OCI-LY7 (cell line): Measurements from ENCODE around the gene ORC4. TPM values are rescaled to one million over a fixed set of nuclear protein-coding genes. Genes with fewer than 3 reads are reported as not detected.

Experiments used
- BruUV-seq: library from RNA; stranded (reverse); fragments of 400-500 nt; replicated peaks from 2 replicates; lab custom pipeline; 2021; lab: Mats Ljungman, UMichigan
- CTCF ChIA-PET: fragments of 300-600 bp; sonication (Branson Sonifier 250); formaldehyde crosslinking; loops from one replicate; lab custom pipeline; 2022; ENCODE audit warnings: antibody characterized with exemption; ENCODE audit not compliant: unreplicated experiment; lab: Charles Lee
- POLR2A ChIA-PET: fragments of 300-600 bp; sonication (Branson Sonifier 250); formaldehyde crosslinking; loops from one replicate; lab custom pipeline; 2022; ENCODE audit warnings: antibody characterized with exemption; lab: Charles Lee
- DNase-seq: peaks from one replicate; pipeline ENCODE4 v3.0.0-alpha.2; 2015; ENCODE audit warnings: low spot score
- H2AFZ ChIP-seq: fragments of 200-600 bp; sonication (generic), shearing (Covaris generic); 2 replicates; pipeline ENCODE4 v1.6.1; 2014; ENCODE audit warnings: mild to moderate bottlenecking, antibody characterized with exemption, low read length, moderate library complexity
- H3K27ac ChIP-seq: fragments of 200-600 bp; sonication (generic); 2 replicates; pipeline ENCODE4 v1.5.1; 2014; ENCODE audit warnings: mixed run types, low read depth, mild to moderate bottlenecking, moderate library complexity, low read length, inconsistent platforms; ENCODE audit not compliant: poor library complexity, severe bottlenecking
- H3K36me3 ChIP-seq: fragments of 200-600 bp; sonication (generic); 2 replicates; pipeline ENCODE4 v1.6.1; 2014; ENCODE audit warnings: mild to moderate bottlenecking, antibody characterized with exemption, low read length, moderate library complexity, mixed read lengths; ENCODE audit not compliant: insufficient read depth
- H3K4me1 ChIP-seq: fragments of 200-600 bp; sonication (generic); 2 replicates; pipeline ENCODE4 v1.5.1; 2014; ENCODE audit warnings: mild to moderate bottlenecking, low read length; ENCODE audit not compliant: insufficient read depth, poor library complexity, severe bottlenecking
- H3K4me2 ChIP-seq: fragments of 200-600 bp; sonication (generic); 2 replicates; pipeline ENCODE4 v1.6.1; 2014; ENCODE audit warnings: mild to moderate bottlenecking, low read length
- H3K4me3 ChIP-seq: fragments of 200-600 bp; sonication (generic); 2 replicates; pipeline ENCODE4 v1.5.1; 2014; ENCODE audit warnings: mild to moderate bottlenecking, low read depth, low read length; ENCODE audit not compliant: poor library complexity, severe bottlenecking
- H3K79me2 ChIP-seq: fragments of 200-600 bp; sonication (generic); 2 replicates; pipeline ENCODE4 v1.6.1; 2016; ENCODE audit warnings: low read depth, mild to moderate bottlenecking, low read length, moderate library complexity, mixed read lengths; ENCODE audit not compliant: insufficient read depth
- H3K9me2 ChIP-seq: fragments of 200-600 bp; sonication (generic); 2 replicates; pipeline ENCODE4 v1.6.1; 2016; ENCODE audit warnings: mild to moderate bottlenecking, low read length, mixed read lengths; ENCODE audit not compliant: insufficient read depth
- H3K9me3 ChIP-seq: fragments of 200-600 bp; sonication (generic); 2 replicates; pipeline ENCODE4 v1.6.1; 2014; ENCODE audit warnings: mild to moderate bottlenecking, mixed run types, low read length, mixed read lengths
- H4K20me1 ChIP-seq: fragments of 200-600 bp; sonication (generic); 2 replicates; pipeline ENCODE4 v1.6.1; 2014; ENCODE audit warnings: mild to moderate bottlenecking, antibody characterized with exemption, low read length, moderate library complexity, mixed read lengths; ENCODE audit not compliant: insufficient read depth
- EZH2phosphoT487 ChIP-seq: fragments of 200-600 bp; sonication (generic); IDR thresholded peaks from 2 replicates; pipeline ENCODE4 v1.6.1; 2018; ENCODE audit warnings: low read depth, borderline replicate concordance, mild to moderate bottlenecking, mixed run types, antibody characterized with exemption, low read length, moderate library complexity, mixed read lengths
- intact Hi-C: fragments of 100-400 bp; cut with micrococcal nuclease; formaldehyde crosslinking; loops from one replicate; pipeline ENCODE4 v1.10.0; 2022; ENCODE audit not compliant: unreplicated experiment
- total RNA-seq, 2 experiments: library from RNA; depleted of rRNA in 1 of 2; stranded (reverse); fragments of >200 nt in 1 of 2; shearing (Covaris generic) in 1 of 2; gene quantifications; 2 replicates each; pipeline ENCODE4 v1.2.3, GENCODE V29; 2014 to 2022
- TF ChIP-seq, protein P1 (sequence below): fragments of 200-600 bp; sonication (generic); conservative IDR thresholded peaks from 2 replicates; pipeline ENCODE4 v1.5.1; 2014; ENCODE audit warnings: mild to moderate bottlenecking, antibody characterized with exemption, low read length, moderate library complexity, mixed read lengths

Gene ORC4
- total RNA-seq, 2 experiments from 2014 or later = 20.3 to 37.4 TPM

DNA sequence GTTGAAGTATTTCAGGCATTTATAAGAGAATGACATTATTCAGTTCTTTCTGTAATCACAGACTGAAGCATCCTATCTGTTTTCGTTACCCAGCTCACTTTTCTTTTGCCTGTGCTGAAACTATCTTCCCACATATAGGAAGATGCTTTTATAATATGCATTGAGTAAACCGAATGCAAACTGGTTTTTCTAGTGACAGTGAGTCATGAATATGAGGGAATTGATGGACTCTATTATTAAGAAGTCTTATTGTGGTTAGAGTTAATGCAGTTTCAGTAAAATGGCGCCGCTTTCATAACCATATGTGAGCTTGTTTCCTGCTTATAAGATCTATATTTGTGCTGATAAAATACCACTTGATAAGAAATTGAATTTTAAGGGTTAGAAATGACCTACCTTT, 116.5 kb downstream of the ORC4 start:
- intact Hi-C loops = no loop called here
- CTCF ChIA-PET = no interaction called here

DNA sequence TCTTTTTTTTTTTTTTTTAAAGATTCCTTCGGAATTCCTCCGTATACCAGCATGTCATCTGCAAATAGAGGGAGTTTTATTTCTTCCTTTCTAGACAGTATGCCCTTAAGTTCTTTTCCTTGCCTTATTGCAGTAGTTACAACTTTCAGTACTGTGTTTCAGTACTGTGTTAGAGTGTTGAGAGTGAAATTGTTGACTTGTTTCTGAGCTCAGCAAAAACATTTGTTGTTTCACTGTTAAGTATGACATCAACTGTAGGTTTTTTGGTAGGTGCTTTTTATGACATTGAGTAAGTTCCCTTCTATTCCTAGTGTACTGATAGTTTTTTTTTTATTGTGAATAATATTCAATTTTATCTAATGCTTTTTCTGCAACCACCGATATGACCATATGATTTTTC, 131.9 kb downstream of the ORC4 start:
- Histone ChIP-seq H3K4me1 (no peaks in the 10 kb centered on the region), H3K9me2 (no peaks in the 10 kb centered on the region), H2AFZ (no peak overlapping the region), H3K4me2 (no peak overlapping the region), H4K20me1 (no peaks in the 10 kb centered on the region), H3K79me2 (no peaks in the 10 kb centered on the region), H3K4me3 (no peak overlapping the region), H3K27ac (no peak overlapping the region), H3K36me3 (no peaks in the 10 kb centered on the region), H3K9me3 (no peaks in the 10 kb centered on the region)
- CTCF ChIA-PET = no interaction called here
- intact Hi-C loops = no loop called here
- BruUV-seq = no TSS peak
- no peak for TF ChIP-seq EZH2phosphoT487
- TF ChIP-seq, protein P1, sequence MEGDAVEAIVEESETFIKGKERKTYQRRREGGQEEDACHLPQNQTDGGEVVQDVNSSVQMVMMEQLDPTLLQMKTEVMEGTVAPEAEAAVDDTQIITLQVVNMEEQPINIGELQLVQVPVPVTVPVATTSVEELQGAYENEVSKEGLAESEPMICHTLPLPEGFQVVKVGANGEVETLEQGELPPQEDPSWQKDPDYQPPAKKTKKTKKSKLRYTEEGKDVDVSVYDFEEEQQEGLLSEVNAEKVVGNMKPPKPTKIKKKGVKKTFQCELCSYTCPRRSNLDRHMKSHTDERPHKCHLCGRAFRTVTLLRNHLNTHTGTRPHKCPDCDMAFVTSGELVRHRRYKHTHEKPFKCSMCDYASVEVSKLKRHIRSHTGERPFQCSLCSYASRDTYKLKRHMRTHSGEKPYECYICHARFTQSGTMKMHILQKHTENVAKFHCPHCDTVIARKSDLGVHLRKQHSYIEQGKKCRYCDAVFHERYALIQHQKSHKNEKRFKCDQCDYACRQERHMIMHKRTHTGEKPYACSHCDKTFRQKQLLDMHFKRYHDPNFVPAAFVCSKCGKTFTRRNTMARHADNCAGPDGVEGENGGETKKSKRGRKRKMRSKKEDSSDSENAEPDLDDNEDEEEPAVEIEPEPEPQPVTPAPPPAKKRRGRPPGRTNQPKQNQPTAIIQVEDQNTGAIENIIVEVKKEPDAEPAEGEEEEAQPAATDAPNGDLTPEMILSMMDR = no peak
- DNase-seq = no peak
- POLR2A ChIA-PET = no interaction called here

More for the DNA sequence above, 116.5 kb downstream of the ORC4 start:
- no peaks in the 10 kb centered on the region for H4K20me1 ChIP-seq
- no peaks in the 10 kb centered on the region for H3K79me2 ChIP-seq
- BruUV-seq = no TSS peak
- H3K4me2 ChIP-seq = no peak overlapping the region
- H3K9me2 ChIP-seq = no peaks in the 10 kb centered on the region
- no peak overlapping the region for H3K27ac ChIP-seq
- no peak for DNase-seq
- H3K4me1 ChIP-seq = no peaks in the 10 kb centered on the region
- H3K4me3 ChIP-seq = no peak overlapping the region
- no peaks in the 10 kb centered on the region for H3K36me3 ChIP-seq
- no peaks in the 10 kb centered on the region for H3K9me3 ChIP-seq
- no peak for TF ChIP-seq EZH2phosphoT487
- TF ChIP-seq, protein P1 = no peak
- POLR2A ChIA-PET = no interaction called here
- H2AFZ ChIP-seq = no peak overlapping the region

DNA sequence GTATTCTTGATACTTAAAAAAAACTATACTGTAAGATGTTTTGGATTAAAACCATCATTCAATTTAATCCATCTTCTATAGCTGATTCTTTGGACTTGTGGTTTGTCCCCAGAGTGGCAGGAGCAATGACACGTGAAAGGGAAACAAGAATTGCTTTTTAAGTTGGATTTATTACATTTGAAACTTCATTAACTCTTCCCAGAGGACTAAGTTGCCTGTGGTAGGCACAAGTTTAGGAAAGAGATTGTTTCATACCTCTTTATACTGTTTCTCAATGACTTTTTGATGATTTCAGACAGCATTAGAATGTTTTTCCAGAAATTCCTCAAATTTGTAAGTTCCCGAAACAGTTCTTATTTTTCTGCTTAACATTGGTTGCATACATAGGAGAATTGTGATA, 134.4 kb downstream of the ORC4 start:
- Histone ChIP-seq H3K79me2 (no peaks in the 10 kb centered on the region), H3K4me2 (no peak overlapping the region), H3K27ac (no peak overlapping the region), H3K9me2 (no peaks in the 10 kb centered on the region), H4K20me1 (no peaks in the 10 kb centered on the region; the same call in 1 of the 2 replicates), H3K9me3 (no peaks in the 10 kb centered on the region), H3K36me3 (no peaks in the 10 kb centered on the region), H2AFZ (no peak overlapping the region), H3K4me3 (no peak overlapping the region), H3K4me1 (no peaks in the 10 kb centered on the region)
- BruUV-seq = no TSS peak
- intact Hi-C loops = no loop called here
- no peak for TF ChIP-seq EZH2phosphoT487
- TF ChIP-seq, protein P1 = no peak
- ChIA-PET CTCF (no interaction called here), POLR2A (no interaction called here)
- DNase-seq = no peak
